H1 (cell line): ENCODE measurements around the gene SHCBP1L. TPM values are rescaled to one million over a fixed set of nuclear protein-coding genes. Genes with fewer than 3 reads are reported as not detected.

ENCODE experiments used
- CBX8 ChIP-seq: fragments of 300-800, 300-1000 bp; sonication (generic); IDR thresholded peaks from 2 replicates; pipeline ENCODE4 v1.7.1; 2016; ENCODE audit warnings: low read depth, low read length, borderline replicate concordance
- ZNF274 ChIP-seq: IDR thresholded peaks from 2 replicates; pipeline ENCODE4 v1.7.0; 2012; ENCODE audit warnings: low read length, borderline replicate concordance; ENCODE audit errors: extremely low read depth
- polyA plus RNA-seq, 7 experiments: library from polyadenylated mRNA; depleted of rRNA in 3 of 7; stranded (reverse) in 5 of 7; unstranded in 2 of 7; fragments of >200 nt in 5 of 7; fragments of 200-250 nt in 2 of 7; gene quantifications; 1 replicate in 5 of 7; 2 replicates in 1 of 7; 4 replicates in 1 of 7; pipeline versions ENCODE4 v1.2.1 to v1.2.3, GENCODE V29; 2011 to 2013; ENCODE audit warnings: missing spikeins in 2 of 7, mixed read lengths in 2 of 7
- total RNA-seq: library from RNA; stranded (reverse); fragmentation: NEBNext Ultra II Directional; extraction: Animal tissue kit (Norgen Biotek cat#: 25700); gene quantifications from 2 replicates; pipeline ENCODE4 v1.2.1, GENCODE V29; 2021

SHCBP1L gene
- total and polyA plus RNA-seq, 2 of the 8 experiments (the other 6 are each of a cell fraction or from before 2014, with no cell fraction given), result not detected

GRCh38 chr1:182885591-182885990 is 67.4 kb downstream of the SHCBP1L start (continued):
- no peak for TF ChIP-seq CBX8
- TF ChIP-seq ZNF274, result no peak
